ENCODE measurements around the gene PDE8A.

The PDE8A gene

DNA sequence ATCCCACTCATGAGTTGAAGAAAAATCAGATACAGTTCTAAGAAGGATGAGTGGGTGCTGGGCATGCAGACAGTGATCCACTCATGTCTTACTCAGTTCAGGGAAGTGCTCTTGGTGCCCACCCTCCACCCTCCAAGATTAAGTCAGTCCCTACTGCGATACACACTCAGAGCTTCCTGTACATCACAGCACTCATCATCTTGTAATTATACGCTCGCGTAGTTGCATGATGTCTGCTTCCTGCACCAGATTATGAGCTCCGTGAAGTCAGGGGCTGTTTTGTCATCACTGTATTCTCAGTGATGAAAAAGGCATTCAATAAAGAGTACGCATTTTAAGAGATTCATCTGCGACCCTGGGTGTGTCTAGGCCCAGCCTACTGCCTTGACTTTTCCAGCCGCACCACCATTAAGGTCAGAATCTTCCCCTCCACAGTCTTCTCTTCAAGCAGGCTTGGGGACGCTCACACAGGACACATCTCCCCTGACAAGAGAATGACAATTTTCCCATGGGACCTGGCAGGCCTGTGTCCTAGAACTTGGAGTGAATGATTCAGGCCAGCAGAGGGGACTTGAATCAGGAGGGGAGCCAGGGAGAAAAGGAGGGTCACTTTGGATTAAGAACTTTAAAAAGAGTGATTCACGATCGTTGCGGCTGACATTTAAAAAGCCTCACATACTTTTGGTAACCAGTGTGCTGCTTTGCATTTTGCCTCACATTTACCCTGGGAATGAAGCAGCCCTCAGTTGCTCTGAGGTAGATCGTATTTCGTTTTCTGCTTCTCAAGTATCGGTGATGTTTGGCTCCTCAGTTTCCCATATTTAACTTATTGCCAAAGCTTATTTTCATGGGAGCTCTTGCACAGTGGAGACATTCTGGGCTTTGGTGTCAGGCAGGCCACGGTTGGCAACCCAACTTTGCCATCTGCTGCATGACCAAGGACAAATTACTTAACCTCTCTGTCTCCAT lies 7.9 kb upstream of the PDE8A start:
- no peak for DNase-seq
- TF ChIP-seq, protein P1, sequence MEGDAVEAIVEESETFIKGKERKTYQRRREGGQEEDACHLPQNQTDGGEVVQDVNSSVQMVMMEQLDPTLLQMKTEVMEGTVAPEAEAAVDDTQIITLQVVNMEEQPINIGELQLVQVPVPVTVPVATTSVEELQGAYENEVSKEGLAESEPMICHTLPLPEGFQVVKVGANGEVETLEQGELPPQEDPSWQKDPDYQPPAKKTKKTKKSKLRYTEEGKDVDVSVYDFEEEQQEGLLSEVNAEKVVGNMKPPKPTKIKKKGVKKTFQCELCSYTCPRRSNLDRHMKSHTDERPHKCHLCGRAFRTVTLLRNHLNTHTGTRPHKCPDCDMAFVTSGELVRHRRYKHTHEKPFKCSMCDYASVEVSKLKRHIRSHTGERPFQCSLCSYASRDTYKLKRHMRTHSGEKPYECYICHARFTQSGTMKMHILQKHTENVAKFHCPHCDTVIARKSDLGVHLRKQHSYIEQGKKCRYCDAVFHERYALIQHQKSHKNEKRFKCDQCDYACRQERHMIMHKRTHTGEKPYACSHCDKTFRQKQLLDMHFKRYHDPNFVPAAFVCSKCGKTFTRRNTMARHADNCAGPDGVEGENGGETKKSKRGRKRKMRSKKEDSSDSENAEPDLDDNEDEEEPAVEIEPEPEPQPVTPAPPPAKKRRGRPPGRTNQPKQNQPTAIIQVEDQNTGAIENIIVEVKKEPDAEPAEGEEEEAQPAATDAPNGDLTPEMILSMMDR (IDR thresholded peaks at IDR 0.05; ENCODE audit: low read depth, low read length), result no peak
- no peaks in the 10 kb centered on the region for H3K9me3 ChIP-seq (ENCODE audit: severe bottlenecking)

DNA sequence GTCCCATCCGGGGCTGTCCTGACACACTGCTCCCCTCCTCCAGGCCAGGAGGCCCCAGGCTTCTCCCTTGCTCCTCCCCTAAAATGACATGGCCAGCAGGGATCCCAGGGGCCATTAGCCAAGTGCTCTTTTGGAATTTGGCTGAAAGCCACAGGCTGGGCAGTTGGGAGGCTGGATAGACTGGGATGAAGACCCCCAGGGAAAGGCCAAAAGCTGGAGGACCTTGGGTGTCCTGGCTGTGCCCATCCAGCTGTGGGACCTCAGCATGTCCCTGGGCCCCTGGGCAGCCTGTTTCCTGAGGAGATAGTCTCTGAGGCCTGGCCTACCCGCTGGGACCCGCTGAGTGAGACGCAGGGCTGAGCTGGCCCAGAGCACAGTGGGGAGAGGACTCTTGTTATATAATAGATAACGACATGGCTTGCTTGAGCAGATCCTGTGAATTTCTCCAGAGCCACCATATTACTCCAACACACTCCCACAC lies 5.7 kb upstream of the PDE8A start:
- no peak for DNase-seq
- no peaks in the 10 kb centered on the region for H3K9me3 ChIP-seq (ENCODE audit: severe bottlenecking)
- H3K36me3 ChIP-seq, result no peaks in the 10 kb centered on the region
- H3K27ac ChIP-seq, result no peak overlapping the region
- H3K27me3 ChIP-seq (ENCODE audit: insufficient read depth, low read depth, severe bottlenecking), result no peaks in the 10 kb centered on the region
- H3K4me3 ChIP-seq (ENCODE audit: low read depth, low read length), result no peak overlapping the region
- TF ChIP-seq, protein P1 (IDR thresholded peaks at IDR 0.05; ENCODE audit: low read depth, low read length), result no peak

More for the DNA sequence above, 7.9 kb upstream of the PDE8A start:
- H3K4me3 ChIP-seq (ENCODE audit: low read depth, low read length), result no peak overlapping the region
- no peak overlapping the region for H3K27ac ChIP-seq
- H3K36me3 ChIP-seq, result no peaks in the 10 kb centered on the region
- H3K27me3 ChIP-seq (ENCODE audit: insufficient read depth, low read depth, severe bottlenecking), result no peaks in the 10 kb centered on the region

DNA sequence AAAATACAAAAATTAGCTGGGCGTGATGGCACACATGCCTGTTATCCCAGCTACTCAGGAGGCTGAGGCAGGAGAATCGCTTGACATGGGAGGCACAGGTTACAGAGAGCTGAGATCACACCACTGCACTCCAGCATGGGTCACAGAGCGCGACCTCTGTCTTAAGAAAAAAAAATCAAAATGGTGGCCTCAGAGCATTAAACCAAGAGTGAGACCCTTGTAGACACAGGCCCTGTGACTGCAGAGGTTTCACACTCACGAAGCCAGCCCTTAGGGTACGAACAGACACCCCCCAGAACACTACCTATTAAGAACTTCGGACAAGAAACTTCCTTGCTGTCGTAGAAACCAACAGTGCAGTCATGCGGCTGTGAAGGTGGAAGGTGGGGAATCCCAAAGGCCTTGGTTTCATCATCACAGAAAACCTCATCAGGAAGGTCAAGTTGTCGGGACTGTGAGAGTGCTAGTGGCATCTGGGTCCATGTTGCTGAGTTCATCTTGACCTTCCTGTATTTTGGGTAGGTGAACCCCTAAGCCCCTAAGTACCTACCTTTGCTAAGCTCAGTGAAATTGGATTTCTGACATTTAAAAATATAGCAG lies 4.8 kb upstream of the PDE8A start:
- TF ChIP-seq, protein P1 (IDR thresholded peaks at IDR 0.05; ENCODE audit: low read depth, low read length), result no peak
- Histone ChIP-seq H3K27me3 (ENCODE audit: insufficient read depth, low read depth, severe bottlenecking) (no peaks in the 10 kb centered on the region), H3K9me3 (ENCODE audit: severe bottlenecking) (no peaks in the 10 kb centered on the region), H3K4me3 (ENCODE audit: low read depth, low read length) (no peak overlapping the region), H3K36me3 (no peaks in the 10 kb centered on the region), H3K27ac (no peak overlapping the region)
- DNase-seq, result no peak

DNA sequence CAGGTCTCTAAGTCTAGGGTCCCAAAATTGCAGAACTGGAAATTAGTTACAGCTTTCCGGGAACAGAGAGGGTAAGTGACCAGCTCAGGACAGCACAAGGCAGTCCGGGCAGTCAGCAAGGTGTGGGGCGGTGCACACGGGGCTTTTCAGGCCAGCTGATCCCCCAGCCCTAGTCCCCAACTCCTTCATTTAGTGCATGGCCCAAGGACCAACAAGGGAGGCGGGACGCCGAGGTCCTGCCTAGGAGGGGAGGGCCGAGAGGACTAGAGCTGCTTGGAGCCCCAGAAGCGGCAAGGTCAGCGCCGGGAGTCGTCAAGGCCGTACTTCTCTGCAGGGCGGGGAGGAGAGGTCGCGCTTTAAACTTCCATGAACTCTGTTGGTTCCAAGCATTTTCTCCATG lies 2.0 kb upstream of the PDE8A start:
- Histone ChIP-seq H3K27ac (peak overlapping the region; percentile 88; the same call in 1 of the 2 replicates), H3K27me3 (ENCODE audit: insufficient read depth, low read depth, severe bottlenecking) (no peaks in the 10 kb centered on the region), H3K9me3 (ENCODE audit: severe bottlenecking) (no peaks in the 10 kb centered on the region), H3K36me3 (no peaks in the 10 kb centered on the region), H3K4me3 (ENCODE audit: low read depth, low read length) (peak overlapping the region; percentile 77)
- TF ChIP-seq, protein P1 (IDR thresholded peaks at IDR 0.05; ENCODE audit: low read depth, low read length), result no peak
- DNase-seq, result peak; percentile 46

GRCh38 chr15:84980196-84981053 lies 1.2 kb upstream of the PDE8A start:
- peak; percentile 92 for DNase-seq
- Histone ChIP-seq H3K9me3 (ENCODE audit: severe bottlenecking) (no peaks in the 10 kb centered on the region), H3K27ac (peak overlapping the region; percentile 88), H3K27me3 (ENCODE audit: insufficient read depth, low read depth, severe bottlenecking) (no peaks in the 10 kb centered on the region), H3K4me3 (ENCODE audit: low read depth, low read length) (peak overlapping the region; percentile 77), H3K36me3 (no peaks in the 10 kb centered on the region)
- TF ChIP-seq, protein P1 (IDR thresholded peaks at IDR 0.05; ENCODE audit: low read depth, low read length), result no peak
